Neuronal stem cell (in vitro differentiated cells): ENCODE results near the gene MORN5. TPM values are rescaled to one million over a fixed set of nuclear protein-coding genes. Genes with fewer than 3 reads are reported as not detected.

ENCODE experiments used
- DNase-seq: peaks from one replicate; pipeline ENCODE4 v3.0.0-alpha.2; 2013; ENCODE audit warnings: low spot score
- H2AFZ ChIP-seq: one replicate; pipeline ENCODE4 v1.6.1; 2013; ENCODE audit warnings: mild to moderate bottlenecking, low read length, inconsistent platforms
- H2AK5ac ChIP-seq: 2 replicates; pipeline ENCODE4 v1.6.1; 2013; ENCODE audit warnings: low read depth, mild to moderate bottlenecking, inconsistent platforms, low read length, moderate library complexity, mixed read lengths
- H2BK120ac ChIP-seq: 2 replicates; pipeline ENCODE4 v1.6.1; 2013; ENCODE audit warnings: low read depth, mild to moderate bottlenecking, inconsistent platforms, low read length, moderate library complexity, mixed read lengths
- H2BK12ac ChIP-seq: one replicate; pipeline ENCODE4 v1.6.1; 2013; ENCODE audit warnings: low read length, inconsistent platforms
- H2BK15ac ChIP-seq: 2 replicates; pipeline ENCODE4 v1.6.1; 2013; ENCODE audit warnings: mild to moderate bottlenecking, low read length, inconsistent platforms, mixed read lengths
- H2BK5ac ChIP-seq: one replicate; pipeline ENCODE4 v1.6.1; 2013; ENCODE audit warnings: inconsistent platforms, mild to moderate bottlenecking, low read length, moderate library complexity
- H3K14ac ChIP-seq: one replicate; pipeline ENCODE4 v1.6.1; 2013; ENCODE audit warnings: low read length, inconsistent platforms
- H3K18ac ChIP-seq: 2 replicates; pipeline ENCODE4 v1.6.1; 2013; ENCODE audit warnings: low read length, inconsistent platforms
- H3K23ac ChIP-seq: 2 replicates; pipeline ENCODE4 v1.6.1; 2013; ENCODE audit warnings: low read depth, mild to moderate bottlenecking, mixed read lengths, low read length, inconsistent platforms; ENCODE audit not compliant: poor library complexity
- H3K27ac ChIP-seq: replicated peaks from 3 replicates; pipeline ENCODE4 v1.5.1; 2013; ENCODE audit warnings: low read length, inconsistent platforms
- H3K27me3 ChIP-seq, 3 experiments: 2 replicates each; pipeline ENCODE4 v1.6.1; 2013; ENCODE audit warnings: low read length in 3 of 3, mild to moderate bottlenecking in 2 of 3, inconsistent platforms in 1 of 3, low read depth in 1 of 3, mixed read lengths in 1 of 3, moderate library complexity in 1 of 3; ENCODE audit not compliant: control insufficient read depth in 3 of 3, insufficient read depth in 3 of 3
- H3K36me3 ChIP-seq, 2 donors: replicated peaks in 1 of 2; 2 replicates each; pipeline ENCODE4 v1.6.1; 2013; ENCODE audit warnings: low read length in 2 of 2; ENCODE audit not compliant: control insufficient read depth in 2 of 2, insufficient read depth in 2 of 2
- H3K4ac ChIP-seq: 2 replicates; pipeline ENCODE4 v1.6.1; 2013; ENCODE audit warnings: inconsistent platforms, mild to moderate bottlenecking, low read length, moderate library complexity
- H3K4me1 ChIP-seq, 2 donors: 1 replicate in 1 of 2; 2 replicates in 1 of 2; pipeline ENCODE4 v1.6.1; 2013; ENCODE audit warnings: low read length in 2 of 2, low read depth in 1 of 2; ENCODE audit not compliant: control insufficient read depth in 2 of 2, insufficient read depth in 1 of 2
- H3K4me2 ChIP-seq: one replicate; pipeline ENCODE4 v1.6.1; 2013; ENCODE audit warnings: mild to moderate bottlenecking, low read length, inconsistent platforms; ENCODE audit not compliant: insufficient read depth, poor library complexity, severe bottlenecking
- H3K4me3 ChIP-seq, 2 donors: 2 replicates each; pipeline ENCODE4 v1.5.1; 2013; ENCODE audit warnings: low read length in 2 of 2, mild to moderate bottlenecking in 2 of 2, inconsistent platforms in 1 of 2, moderate library complexity in 1 of 2
- H3K79me1 ChIP-seq: one replicate; pipeline ENCODE4 v1.6.1; 2013; ENCODE audit warnings: low read depth, mild to moderate bottlenecking, inconsistent platforms, low read length, moderate library complexity
- H3K9ac ChIP-seq: one replicate; pipeline ENCODE4 v1.6.1; 2013; ENCODE audit warnings: mild to moderate bottlenecking, low read depth, low read length, inconsistent platforms; ENCODE audit not compliant: poor library complexity
- H3K9me3 ChIP-seq, 2 donors: replicated peaks in 1 of 2; 2 replicates each; pipeline versions ENCODE3 to v1.6.1; 2013; ENCODE audit warnings: low read length in 2 of 2, mild to moderate bottlenecking in 2 of 2, inconsistent platforms in 1 of 2, low read depth in 1 of 2, mixed read lengths in 1 of 2, moderate library complexity in 1 of 2; ENCODE audit not compliant: control insufficient read depth in 2 of 2, insufficient read depth in 1 of 2
- H4K8ac ChIP-seq: one replicate; pipeline ENCODE4 v1.6.1; 2013; ENCODE audit warnings: low read depth, mild to moderate bottlenecking, inconsistent platforms, low read length, moderate library complexity
- H4K91ac ChIP-seq: one replicate; pipeline ENCODE4 v1.6.1; 2013; ENCODE audit warnings: low read length, low read depth, mild to moderate bottlenecking, inconsistent platforms; ENCODE audit not compliant: poor library complexity
- WGBS, 2 donors: extraction: QIAGEN DNeasy Blood & Tissue Kit; methylation state at CpG; one replicate each; pipeline ENCODE4 v1.1.7; 2013; ENCODE audit warnings: missing lambda C conversion rate in 2 of 2, mixed read lengths in 1 of 2; ENCODE audit not compliant: insufficient read length in 2 of 2, insufficient replicate concordance in 1 of 2; ENCODE audit errors: extremely low coverage in 2 of 2; 5-methylcytosine and 5-hydroxymethylcytosine counted together
- small RNA-seq: library from polyadenylated mRNA; stranded (forward); fragments of <200 nt; extraction: miRNeasy Mini kit (QIAGEN cat#:217004); gene quantifications from one replicate; pipeline ENCODE3, GENCODE V24; 2013; ENCODE audit not compliant: insufficient read depth

The MORN5 gene

DNA sequence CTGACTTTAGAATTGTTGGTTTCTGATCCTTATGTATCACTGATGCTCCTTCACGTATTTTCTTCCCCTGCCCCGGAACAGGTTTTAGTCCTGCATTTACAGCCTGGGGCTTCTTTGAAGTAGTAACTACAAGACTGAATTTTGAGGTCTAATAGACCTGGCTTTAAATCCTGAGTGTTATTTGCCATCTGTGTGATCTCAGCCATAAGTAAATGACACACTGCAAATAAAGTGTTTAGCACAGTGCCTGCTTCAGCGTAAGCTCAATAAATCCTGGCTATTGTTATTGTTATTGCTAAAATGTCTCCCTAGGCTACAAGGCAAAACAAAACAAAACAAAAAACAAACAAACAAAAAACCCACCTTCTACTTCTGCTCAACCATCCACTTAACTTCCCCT is 84.6 kb downstream of the MORN5 start:
- H3K18ac ChIP-seq, result no peak overlapping the region
- no CpG with 5 or more reads among the region's 3 CpGs for WGBS, 2 donors

DNA sequence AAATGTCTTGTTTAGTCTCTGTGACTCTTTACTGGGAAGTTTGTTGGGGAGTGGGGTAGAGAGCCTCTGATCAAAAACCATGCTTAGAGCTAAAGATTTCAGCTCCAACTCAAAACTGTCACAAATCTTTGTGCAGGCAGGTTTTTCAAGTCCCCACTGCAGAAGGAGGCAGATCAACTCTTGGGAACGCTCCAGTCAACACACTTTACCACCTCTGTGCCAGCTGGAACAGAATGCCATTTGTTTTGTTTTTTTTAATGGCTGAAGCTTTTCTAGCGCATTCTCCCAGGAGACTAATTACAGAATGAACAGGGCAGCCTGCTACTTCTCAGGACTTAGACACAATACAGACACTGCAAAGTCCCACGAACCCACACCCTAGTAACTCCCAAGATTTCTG is 87.0 kb downstream of the MORN5 start:
- no peak overlapping the region for H3K18ac ChIP-seq
- no peak overlapping the region for H3K23ac ChIP-seq
- H3K27me3 ChIP-seq, result no peaks in the 10 kb centered on the region
- H3K79me1 ChIP-seq, result no peaks in the 10 kb centered on the region
- no peak overlapping the region for H3K27ac ChIP-seq
- no peaks in the 10 kb centered on the region for H3K9me3 ChIP-seq
- no peak overlapping the region for H2BK12ac ChIP-seq
- no peak overlapping the region for H2BK15ac ChIP-seq
- H3K9ac ChIP-seq, result no peak overlapping the region
- H2BK5ac ChIP-seq, result no peak overlapping the region
- no peak overlapping the region for H3K14ac ChIP-seq
- H2AFZ ChIP-seq, result no peak overlapping the region
- H2AK5ac ChIP-seq, result no peak overlapping the region
- no CpG with 5 or more reads among the region's 3 CpGs for WGBS, 2 donors
- H4K91ac ChIP-seq, result no peak overlapping the region
- no peak overlapping the region for H4K8ac ChIP-seq
- no peaks in the 10 kb centered on the region for H3K4me1 ChIP-seq
- H3K4ac ChIP-seq, result no peak overlapping the region
- no peak overlapping the region for H2BK120ac ChIP-seq
- peaks cover 16 to 97% of the 10 kb centered on the region in 2 donors for H3K36me3 ChIP-seq
- no peak overlapping the region for H3K4me2 ChIP-seq
- no peak overlapping the region for H3K4me3 ChIP-seq
- DNase-seq, result no peak

More for the DNA sequence above, 84.6 kb downstream of the MORN5 start:
- H2BK5ac ChIP-seq, result no peak overlapping the region
- no peak overlapping the region for H2AK5ac ChIP-seq
- H3K27me3 ChIP-seq, result peaks cover 0 to 2% (median 0%) of the 10 kb centered on the region in 3 experiments
- H2BK15ac ChIP-seq, result no peak overlapping the region
- no peak overlapping the region for H3K4me2 ChIP-seq
- no peak overlapping the region for H2BK120ac ChIP-seq
- H3K27ac ChIP-seq, result no peak overlapping the region
- no peaks in the 10 kb centered on the region for H3K9me3 ChIP-seq
- H3K23ac ChIP-seq, result no peak overlapping the region
- no peak overlapping the region for H3K4ac ChIP-seq
- no peak overlapping the region for H4K8ac ChIP-seq
- no peak overlapping the region for H3K9ac ChIP-seq
- peaks cover 19 to 88% of the 10 kb centered on the region in 2 donors for H3K36me3 ChIP-seq
- H3K4me1 ChIP-seq, result no peaks in the 10 kb centered on the region
- no peak overlapping the region for H2BK12ac ChIP-seq
- no peak overlapping the region for H3K4me3 ChIP-seq
- no peak for DNase-seq
- H4K91ac ChIP-seq, result no peak overlapping the region
- H2AFZ ChIP-seq, result no peak overlapping the region
- H3K79me1 ChIP-seq, result no peaks in the 10 kb centered on the region
- no peak overlapping the region for H3K14ac ChIP-seq

DNA sequence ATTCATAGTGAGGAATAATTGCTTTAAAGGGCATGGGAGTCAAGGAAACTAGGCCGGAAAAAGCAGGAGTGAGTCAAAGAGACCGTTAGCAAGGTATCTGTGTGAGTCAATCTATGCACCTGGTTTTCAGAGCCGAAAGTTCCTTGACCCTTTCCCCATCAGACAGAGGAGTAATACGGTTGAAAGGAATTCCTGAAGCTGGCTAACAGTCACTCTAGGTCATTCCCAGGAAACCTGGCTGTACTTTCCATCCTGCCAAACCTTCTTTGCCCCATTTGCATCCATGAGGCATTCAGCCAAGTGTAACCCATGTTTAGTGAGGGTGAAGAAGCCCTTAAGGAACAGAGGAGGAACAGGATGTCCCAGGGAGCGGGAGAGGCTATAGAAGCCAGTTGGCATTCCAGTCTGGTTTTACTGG is 88.7 kb downstream of the MORN5 start:
- WGBS, 2 donors, result no CpG with 5 or more reads among the region's 5 CpGs
- Histone ChIP-seq H3K4ac (no peak overlapping the region), H3K4me3 (no peak overlapping the region), H3K18ac (no peak overlapping the region), H3K79me1 (no peaks in the 10 kb centered on the region), H4K91ac (no peak overlapping the region), H3K27ac (no peak overlapping the region), H3K14ac (no peak overlapping the region), H3K36me3 (peaks cover 12 to 96% of the 10 kb centered on the region in 2 donors), H3K23ac (no peak overlapping the region), H3K9me3 (no peaks in the 10 kb centered on the region), H2BK15ac (no peak overlapping the region), H2BK12ac (no peak overlapping the region), H3K27me3 (no peaks in the 10 kb centered on the region), H3K4me1 (no peaks in the 10 kb centered on the region), H2AFZ (no peak overlapping the region), H2BK5ac (no peak overlapping the region), H3K9ac (no peak overlapping the region), H3K4me2 (no peak overlapping the region), H4K8ac (no peak overlapping the region), H2AK5ac (no peak overlapping the region), H2BK120ac (no peak overlapping the region)
- no peak for DNase-seq

Small RNA genes within 50 kb of the gene (small RNA-seq; reads per million reads assigned to genes)
- not detected for gene MIR4478
